ENCODE measurements around the gene FBXO47. TPM values are rescaled to one million over a fixed set of nuclear protein-coding genes. Genes with fewer than 3 reads are reported as not detected.

Gene FBXO47
- total and polyA plus RNA-seq, 2 donors (not counting 3 experiments of a cell fraction or from before 2014, with no cell fraction given): not detected

- Histone ChIP-seq H4K20me1 (replicated peaks; ENCODE audit: control insufficient read depth, extremely low read depth, insufficient read depth, low read length) (no peaks in the 10 kb centered on the region), H3K4me3 (replicated peaks in 1 of 3; ENCODE audit: insufficient read depth in 1 of 3, low read depth in 1 of 3, low read length in 3 of 3) (no peak overlapping the region), H3K4me2 (ENCODE audit: insufficient read depth, low read length) (no peak overlapping the region), H3K9me3 (replicated peaks; ENCODE audit: control insufficient read depth, insufficient read depth, low read length) (no peaks in the 10 kb centered on the region), H3K9me1 (replicated peaks; ENCODE audit: control insufficient read depth, extremely low read depth, insufficient read depth, low read length) (no peaks in the 10 kb centered on the region), H3K36me3 (ENCODE audit: control insufficient read depth in 2 of 2, extremely low read depth in 1 of 2, insufficient read depth in 2 of 2, low read length in 2 of 2) (no peaks in the 10 kb centered on the region), H3K27ac (ENCODE audit: insufficient read depth, low read depth, low read length) (no peak overlapping the region), H2AFZ (ENCODE audit: low read depth, low read length) (no peak overlapping the region), H3K27me3 (ENCODE audit: control insufficient read depth in 2 of 2, insufficient read depth in 2 of 2, low read length in 2 of 2) (no peaks in the 10 kb centered on the region), H3K4me1 (ENCODE audit: control insufficient read depth, extremely low read depth, insufficient read depth, low read length) (no peaks in the 10 kb centered on the region), H3K79me2 (ENCODE audit: control insufficient read depth, insufficient read depth, low read length) (no peaks in the 10 kb centered on the region), H3K9ac (replicated peaks; ENCODE audit: extremely low read depth, insufficient read depth, low read length) (no peak overlapping the region)
- TF ChIP-seq MAX (IDR thresholded peaks at IDR 0.05; ENCODE audit: insufficient read depth, insufficient read length): no peak
- TF ChIP-seq CTCF (IDR thresholded peaks at IDR 0.05; ENCODE audit: extremely low read depth in 1 of 2, insufficient read depth in 1 of 2, low read depth in 1 of 2, low read length in 2 of 2): no peak
- no peak for TF ChIP-seq MYC (IDR thresholded peaks at IDR 0.05; ENCODE audit: low read depth, low read length)
- TF ChIP-seq FOS (IDR thresholded peaks at IDR 0.05; ENCODE audit: borderline replicate concordance, insufficient read depth, low read length): no peak
- no peak for TF ChIP-seq POLR2A (IDR thresholded peaks at IDR 0.05; ENCODE audit: low read depth, low read length)
- no peak for TF ChIP-seq POLR2AphosphoS5 (IDR thresholded peaks at IDR 0.05; ENCODE audit: insufficient read depth, low read depth, low read length)
- TF ChIP-seq JUN (IDR thresholded peaks at IDR 0.05; ENCODE audit: borderline replicate concordance, insufficient read depth, insufficient read length, low read depth): no peak
- no peak for TF ChIP-seq GATA2 (IDR thresholded peaks at IDR 0.05; ENCODE audit: insufficient read depth, insufficient read length, low read depth, low read length)
- TF ChIP-seq EZH2 (IDR thresholded peaks at IDR 0.05; ENCODE audit: borderline replicate concordance, low read depth, low read length, severe bottlenecking): no peak
- POLR2A ChIA-PET: no interaction called here
- dilution Hi-C loops (cut with MboI; ENCODE audit: extremely low pct_ligation_motif_present, low sequenced_read_pairs): no loop called here
- CTCF ChIA-PET: interaction anchor here (0.7 to 6.8 kb wide), 18 partner anchors 10 to 260 kb away, joined by 3 to 550 read pairs (median 9); partner anchors contain the start of genes FBXO47, LASP1NB and PLXDC1
- no peak for DNase-seq (ENCODE audit: low read depth, low spot score)
- no TSS peak for BruUV-seq (replicated peaks)
- no peak for FAIRE-seq
- intact Hi-C loops (cut with micrococcal nuclease): loop anchor here (5.0 kb wide), 1 partner anchor 112 kb away; the partner anchor contains the start of gene LASP1
These were observed 17.5 kb upstream of the FBXO47 start for GRCh38 chr17:38984666-38985065.

All from endothelial cell of umbilical vein (primary cell).